OCI-LY7 (cell line): ENCODE measurements around the gene TRIM15. TPM values are rescaled to one million over a fixed set of nuclear protein-coding genes. Genes with fewer than 3 reads are reported as not detected.

Experiments
- BruUV-seq: library from RNA; stranded (reverse); fragments of 400-500 nt; replicated peaks from 2 replicates; lab custom pipeline; 2021; lab: Mats Ljungman, UMichigan
- CTCF ChIA-PET: fragments of 300-600 bp; sonication (Branson Sonifier 250); formaldehyde crosslinking; loops from one replicate; lab custom pipeline; 2022; ENCODE audit warnings: antibody characterized with exemption; ENCODE audit not compliant: unreplicated experiment; lab: Charles Lee
- POLR2A ChIA-PET: fragments of 300-600 bp; sonication (Branson Sonifier 250); formaldehyde crosslinking; loops from one replicate; lab custom pipeline; 2022; ENCODE audit warnings: antibody characterized with exemption; lab: Charles Lee
- DNase-seq: peaks from one replicate; pipeline ENCODE4 v3.0.0-alpha.2; 2015; ENCODE audit warnings: low spot score
- H2AFZ ChIP-seq: fragments of 200-600 bp; sonication (generic), shearing (Covaris generic); 2 replicates; pipeline ENCODE4 v1.6.1; 2014; ENCODE audit warnings: mild to moderate bottlenecking, antibody characterized with exemption, low read length, moderate library complexity
- H3K27ac ChIP-seq: fragments of 200-600 bp; sonication (generic); 2 replicates; pipeline ENCODE4 v1.5.1; 2014; ENCODE audit warnings: mixed run types, low read depth, mild to moderate bottlenecking, moderate library complexity, low read length, inconsistent platforms; ENCODE audit not compliant: poor library complexity, severe bottlenecking
- H3K36me3 ChIP-seq: fragments of 200-600 bp; sonication (generic); 2 replicates; pipeline ENCODE4 v1.6.1; 2014; ENCODE audit warnings: mild to moderate bottlenecking, antibody characterized with exemption, low read length, moderate library complexity, mixed read lengths; ENCODE audit not compliant: insufficient read depth
- H3K4me1 ChIP-seq: fragments of 200-600 bp; sonication (generic); 2 replicates; pipeline ENCODE4 v1.5.1; 2014; ENCODE audit warnings: mild to moderate bottlenecking, low read length; ENCODE audit not compliant: insufficient read depth, poor library complexity, severe bottlenecking
- H3K4me2 ChIP-seq: fragments of 200-600 bp; sonication (generic); 2 replicates; pipeline ENCODE4 v1.6.1; 2014; ENCODE audit warnings: mild to moderate bottlenecking, low read length
- H3K4me3 ChIP-seq: fragments of 200-600 bp; sonication (generic); 2 replicates; pipeline ENCODE4 v1.5.1; 2014; ENCODE audit warnings: mild to moderate bottlenecking, low read depth, low read length; ENCODE audit not compliant: poor library complexity, severe bottlenecking
- H3K79me2 ChIP-seq: fragments of 200-600 bp; sonication (generic); 2 replicates; pipeline ENCODE4 v1.6.1; 2016; ENCODE audit warnings: low read depth, mild to moderate bottlenecking, low read length, moderate library complexity, mixed read lengths; ENCODE audit not compliant: insufficient read depth
- H3K9me2 ChIP-seq: fragments of 200-600 bp; sonication (generic); 2 replicates; pipeline ENCODE4 v1.6.1; 2016; ENCODE audit warnings: mild to moderate bottlenecking, low read length, mixed read lengths; ENCODE audit not compliant: insufficient read depth
- H3K9me3 ChIP-seq: fragments of 200-600 bp; sonication (generic); 2 replicates; pipeline ENCODE4 v1.6.1; 2014; ENCODE audit warnings: mild to moderate bottlenecking, mixed run types, low read length, mixed read lengths
- H4K20me1 ChIP-seq: fragments of 200-600 bp; sonication (generic); 2 replicates; pipeline ENCODE4 v1.6.1; 2014; ENCODE audit warnings: mild to moderate bottlenecking, antibody characterized with exemption, low read length, moderate library complexity, mixed read lengths; ENCODE audit not compliant: insufficient read depth
- CTCF ChIP-seq: fragments of 200-600 bp; sonication (generic); conservative IDR thresholded peaks from 2 replicates; pipeline ENCODE4 v1.5.1; 2014; ENCODE audit warnings: mild to moderate bottlenecking, antibody characterized with exemption, low read length, moderate library complexity, mixed read lengths
- EZH2phosphoT487 ChIP-seq: fragments of 200-600 bp; sonication (generic); IDR thresholded peaks from 2 replicates; pipeline ENCODE4 v1.6.1; 2018; ENCODE audit warnings: low read depth, borderline replicate concordance, mild to moderate bottlenecking, mixed run types, antibody characterized with exemption, low read length, moderate library complexity, mixed read lengths
- intact Hi-C: fragments of 100-400 bp; cut with micrococcal nuclease; formaldehyde crosslinking; loops from one replicate; pipeline ENCODE4 v1.10.0; 2022; ENCODE audit not compliant: unreplicated experiment
- total RNA-seq, 2 experiments: library from RNA; depleted of rRNA in 1 of 2; stranded (reverse); fragments of >200 nt in 1 of 2; shearing (Covaris generic) in 1 of 2; gene quantifications; 2 replicates each; pipeline ENCODE4 v1.2.3, GENCODE V29; 2014 to 2022

The TRIM15 gene
- total RNA-seq, 2 experiments from 2014 or later: not detected

GRCh38 chr6:30185846-30186484 lies 22.6 kb downstream of the TRIM15 start:
- ChIA-PET CTCF (no interaction called here), POLR2A (no interaction called here)
- DNase-seq: no peak
- H3K4me2 ChIP-seq: no peak overlapping the region
- TF ChIP-seq CTCF (no peak), EZH2phosphoT487 (no peak)
- intact Hi-C loops: no loop called here
- no peak overlapping the region for H3K4me3 ChIP-seq
- H3K79me2 ChIP-seq: no peaks in the 10 kb centered on the region
- H2AFZ ChIP-seq: no peak overlapping the region
- H3K36me3 ChIP-seq: peaks cover 64% of the 10 kb centered on the region
- no peaks in the 10 kb centered on the region for H3K9me3 ChIP-seq
- no peaks in the 10 kb centered on the region for H3K4me1 ChIP-seq
- H3K27ac ChIP-seq: no peak overlapping the region
- no peaks in the 10 kb centered on the region for H4K20me1 ChIP-seq
- no TSS peak for BruUV-seq
- no peaks in the 10 kb centered on the region for H3K9me2 ChIP-seq

- TF ChIP-seq EZH2phosphoT487 (no peak), CTCF (no peak)
- no peaks in the 10 kb centered on the region for H3K9me2 ChIP-seq
- H3K36me3 ChIP-seq: peaks cover 85% of the 10 kb centered on the region
- H4K20me1 ChIP-seq: no peaks in the 10 kb centered on the region
- H3K4me3 ChIP-seq: no peak overlapping the region
- BruUV-seq: no TSS peak
- CTCF ChIA-PET: no interaction called here
- POLR2A ChIA-PET: no interaction called here
- H3K4me2 ChIP-seq: no peak overlapping the region
- no peak for DNase-seq
- no peaks in the 10 kb centered on the region for H3K4me1 ChIP-seq
- H3K27ac ChIP-seq: no peak overlapping the region
- no peaks in the 10 kb centered on the region for H3K9me3 ChIP-seq
- intact Hi-C loops: no loop called here
- no peak overlapping the region for H2AFZ ChIP-seq
- no peaks in the 10 kb centered on the region for H3K79me2 ChIP-seq
Observed at GRCh38 chr6:30188541-30188940, 25.2 kb downstream of the TRIM15 start.

- Histone ChIP-seq H3K4me3 (no peak overlapping the region), H3K9me3 (no peaks in the 10 kb centered on the region), H3K4me2 (no peak overlapping the region), H3K9me2 (no peaks in the 10 kb centered on the region), H2AFZ (no peak overlapping the region), H3K27ac (no peak overlapping the region), H4K20me1 (no peaks in the 10 kb centered on the region), H3K4me1 (no peaks in the 10 kb centered on the region), H3K79me2 (no peaks in the 10 kb centered on the region), H3K36me3 (peaks cover 90% of the 10 kb centered on the region)
- BruUV-seq: no TSS peak
- intact Hi-C loops: no loop called here
- ChIA-PET CTCF (no interaction called here), POLR2A (no interaction called here)
- TF ChIP-seq CTCF (no peak), EZH2phosphoT487 (no peak)
- no peak for DNase-seq
Observed at GRCh38 chr6:30192076-30192475, 28.7 kb downstream of the TRIM15 start.
